GM19452 (cell line): ENCODE measurements around the gene CLEC16A.

Source experiments
- ATAC-seq: cut with Tn5 transposase; IDR thresholded peaks from one replicate; pipeline ENCODE4 v1.9.1; 2021; ENCODE audit not compliant: unreplicated experiment

The CLEC16A gene, protein sequence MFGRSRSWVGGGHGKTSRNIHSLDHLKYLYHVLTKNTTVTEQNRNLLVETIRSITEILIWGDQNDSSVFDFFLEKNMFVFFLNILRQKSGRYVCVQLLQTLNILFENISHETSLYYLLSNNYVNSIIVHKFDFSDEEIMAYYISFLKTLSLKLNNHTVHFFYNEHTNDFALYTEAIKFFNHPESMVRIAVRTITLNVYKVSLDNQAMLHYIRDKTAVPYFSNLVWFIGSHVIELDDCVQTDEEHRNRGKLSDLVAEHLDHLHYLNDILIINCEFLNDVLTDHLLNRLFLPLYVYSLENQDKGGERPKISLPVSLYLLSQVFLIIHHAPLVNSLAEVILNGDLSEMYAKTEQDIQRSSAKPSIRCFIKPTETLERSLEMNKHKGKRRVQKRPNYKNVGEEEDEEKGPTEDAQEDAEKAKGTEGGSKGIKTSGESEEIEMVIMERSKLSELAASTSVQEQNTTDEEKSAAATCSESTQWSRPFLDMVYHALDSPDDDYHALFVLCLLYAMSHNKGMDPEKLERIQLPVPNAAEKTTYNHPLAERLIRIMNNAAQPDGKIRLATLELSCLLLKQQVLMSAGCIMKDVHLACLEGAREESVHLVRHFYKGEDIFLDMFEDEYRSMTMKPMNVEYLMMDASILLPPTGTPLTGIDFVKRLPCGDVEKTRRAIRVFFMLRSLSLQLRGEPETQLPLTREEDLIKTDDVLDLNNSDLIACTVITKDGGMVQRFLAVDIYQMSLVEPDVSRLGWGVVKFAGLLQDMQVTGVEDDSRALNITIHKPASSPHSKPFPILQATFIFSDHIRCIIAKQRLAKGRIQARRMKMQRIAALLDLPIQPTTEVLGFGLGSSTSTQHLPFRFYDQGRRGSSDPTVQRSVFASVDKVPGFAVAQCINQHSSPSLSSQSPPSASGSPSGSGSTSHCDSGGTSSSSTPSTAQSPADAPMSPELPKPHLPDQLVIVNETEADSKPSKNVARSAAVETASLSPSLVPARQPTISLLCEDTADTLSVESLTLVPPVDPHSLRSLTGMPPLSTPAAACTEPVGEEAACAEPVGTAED

GRCh38 chr16:10944249-10945064 lies at the start of gene CLEC16A:
CLEC16A (plus strand) TSS chr16:10944564; CDS start chr16:10944718, 154 bp downstream.
- ATAC-seq, result peak; percentile 67

- ATAC-seq, result no peak
These were observed 49.1 kb upstream of the CLEC16A start for GRCh38 chr16:10895053-10895946.

DNA sequence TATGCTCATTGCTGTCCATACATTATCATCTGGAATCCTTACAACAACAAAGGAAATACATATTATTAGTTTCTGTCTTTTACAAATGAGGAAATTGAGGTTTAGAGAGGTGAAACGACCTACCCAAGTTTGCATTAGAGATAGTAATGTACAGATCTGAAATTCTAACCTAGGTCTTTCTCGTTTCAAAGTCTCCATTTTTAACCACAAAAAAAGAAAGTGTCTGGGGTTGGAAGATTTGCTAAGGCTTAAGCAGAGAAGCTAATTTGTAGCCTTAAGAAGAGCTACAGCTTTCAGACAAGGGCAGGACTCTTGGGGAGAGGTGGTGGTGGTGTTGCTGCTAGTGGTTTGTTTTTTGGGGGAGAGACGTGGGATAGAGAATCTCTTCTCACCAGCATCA lies 48.2 kb upstream of the CLEC16A start:
- ATAC-seq, result no peak

DNA sequence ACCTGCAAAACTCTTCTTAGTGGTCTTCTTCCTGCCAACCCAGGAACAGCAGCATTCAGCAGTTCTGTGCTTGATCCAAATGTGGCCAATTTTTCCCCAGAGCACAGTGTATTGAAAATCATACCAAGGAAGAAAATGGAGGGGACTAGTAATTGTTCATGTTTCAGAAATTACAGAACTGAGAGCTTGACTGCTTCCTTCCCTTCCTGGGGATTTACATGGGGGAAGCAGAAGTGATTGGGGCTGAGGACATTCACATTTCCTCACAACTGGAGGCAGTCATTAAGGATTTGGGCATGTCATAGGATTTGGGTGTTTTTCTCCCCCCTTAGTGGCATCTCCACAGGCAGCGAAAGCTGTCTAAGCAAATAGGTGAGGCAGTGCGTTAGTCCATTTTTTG lies 47.6 kb upstream of the CLEC16A start:
- no peak for ATAC-seq

GRCh38 chr16:10897134-10897533 lies 47.2 kb upstream of the CLEC16A start:
- ATAC-seq, result peak; percentile 75

- no peak for ATAC-seq
These were observed 41.4 kb upstream of the CLEC16A start for GRCh38 chr16:10902999-10903398.

- ATAC-seq, result no peak
These were observed 37.9 kb upstream of the CLEC16A start for GRCh38 chr16:10906482-10906881.

DNA sequence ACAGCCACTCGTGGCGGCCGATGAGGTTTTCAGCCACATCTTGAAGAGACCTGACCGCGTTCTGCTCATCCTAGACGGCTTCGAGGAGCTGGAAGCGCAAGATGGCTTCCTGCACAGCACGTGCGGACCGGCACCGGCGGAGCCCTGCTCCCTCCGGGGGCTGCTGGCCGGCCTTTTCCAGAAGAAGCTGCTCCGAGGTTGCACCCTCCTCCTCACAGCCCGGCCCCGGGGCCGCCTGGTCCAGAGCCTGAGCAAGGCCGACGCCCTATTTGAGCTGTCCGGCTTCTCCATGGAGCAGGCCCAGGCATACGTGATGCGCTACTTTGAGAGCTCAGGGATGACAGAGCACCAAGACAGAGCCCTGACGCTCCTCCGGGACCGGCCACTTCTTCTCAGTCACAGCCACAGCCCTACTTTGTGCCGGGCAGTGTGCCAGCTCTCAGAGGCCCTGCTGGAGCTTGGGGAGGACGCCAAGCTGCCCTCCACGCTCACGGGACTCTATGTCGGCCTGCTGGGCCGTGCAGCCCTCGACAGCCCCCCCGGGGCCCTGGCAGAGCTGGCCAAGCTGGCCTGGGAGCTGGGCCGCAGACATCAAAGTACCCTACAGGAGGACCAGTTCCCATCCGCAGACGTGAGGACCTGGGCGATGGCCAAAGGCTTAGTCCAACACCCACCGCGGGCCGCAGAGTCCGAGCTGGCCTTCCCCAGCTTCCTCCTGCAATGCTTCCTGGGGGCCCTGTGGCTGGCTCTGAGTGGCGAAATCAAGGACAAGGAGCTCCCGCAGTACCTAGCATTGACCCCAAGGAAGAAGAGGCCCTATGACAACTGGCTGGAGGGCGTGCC lies 37.2 kb upstream of the CLEC16A start:
- no peak for ATAC-seq

GRCh38 chr16:10907757-10908045 lies 36.7 kb upstream of the CLEC16A start:
- ATAC-seq, result no peak

- no peak for ATAC-seq
These were observed 33.1 kb upstream of the CLEC16A start for GRCh38 chr16:10911267-10911666.

- no peak for ATAC-seq
These were observed 27.8 kb upstream of the CLEC16A start for GRCh38 chr16:10916534-10916933.

DNA sequence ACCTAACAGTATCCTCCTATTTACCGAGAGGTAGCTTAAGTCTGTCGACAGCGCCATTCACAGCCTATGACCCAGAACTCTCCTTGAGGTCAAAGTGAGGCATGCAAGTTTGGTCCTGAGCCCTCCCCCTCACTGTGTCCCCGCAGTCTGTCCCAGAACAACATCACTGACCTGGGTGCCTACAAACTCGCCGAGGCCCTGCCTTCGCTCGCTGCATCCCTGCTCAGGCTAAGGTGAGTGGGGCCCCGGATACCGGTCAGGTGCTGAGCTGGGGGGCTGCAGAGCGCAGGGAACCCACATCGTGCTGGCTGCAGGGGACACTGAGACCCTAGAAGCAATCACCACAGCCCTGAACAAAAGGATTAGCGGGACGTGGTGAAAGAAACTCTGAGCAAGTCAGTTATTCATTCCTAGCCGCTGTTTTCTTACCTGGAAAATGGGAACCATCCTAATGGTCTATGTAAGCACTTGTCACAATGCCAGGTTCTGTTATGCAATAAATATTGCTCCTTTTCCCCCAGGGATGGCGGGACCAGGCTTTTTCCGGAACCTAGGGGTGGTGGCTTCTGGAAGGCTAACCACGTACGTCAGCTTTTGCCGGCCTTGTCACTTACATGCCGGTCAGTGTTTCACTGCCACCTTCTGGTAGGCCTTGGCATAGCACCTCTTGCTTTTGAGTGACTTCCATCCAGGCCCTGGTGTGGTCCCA lies 25.9 kb upstream of the CLEC16A start:
- ATAC-seq, result peak; percentile 59

DNA sequence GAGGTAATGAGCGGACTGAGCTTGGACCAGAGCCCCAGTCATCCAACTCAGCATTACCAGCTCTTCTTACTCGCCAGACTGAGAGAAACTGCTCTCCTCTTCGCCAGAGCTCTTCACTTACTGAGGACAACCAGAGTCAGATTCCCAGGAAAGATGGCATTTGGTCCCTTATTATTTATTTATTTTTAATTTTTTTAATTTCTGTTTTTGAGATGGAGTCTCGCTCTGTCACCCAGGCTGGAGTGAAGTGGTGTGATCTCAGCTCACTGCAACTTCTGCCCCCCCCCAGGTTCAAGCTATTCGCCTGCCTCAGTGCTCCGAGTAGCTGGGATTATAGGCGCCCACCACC lies 25.4 kb upstream of the CLEC16A start:
- no peak for ATAC-seq

- no peak for ATAC-seq
These were observed 23.5 kb upstream of the CLEC16A start for GRCh38 chr16:10920726-10921427.

- ATAC-seq, result no peak
These were observed 22.6 kb upstream of the CLEC16A start for GRCh38 chr16:10921536-10922327.

GRCh38 chr16:10922328-10923145 lies 21.8 kb upstream of the CLEC16A start:
- no peak for ATAC-seq
